GM12892 (cell line): ENCODE data around the gene NKAPD1.
"Not testable (repeated sequence)": the region's sequence is repeated elsewhere in the genome, so short reads cannot be mapped to it uniquely, and the experiment has no call there.

Experiments used
- DNase-seq: peaks from one replicate; pipeline ENCODE4 v3.0.0; 2011; ENCODE audit not compliant: insufficient read length
- FAIRE-seq: peaks from 2 replicates; lab custom pipeline; 2011; peaks lifted over from hg19 to GRCh38; lab: Jason Lieb, UNC
- POLR2A ChIP-seq: IDR thresholded peaks from 2 replicates; pipeline ENCODE4 v1.6.1; 2011; ENCODE audit warnings: low read depth, low read length, control low read depth
- POLR2AphosphoS5 ChIP-seq: IDR thresholded peaks from 2 replicates; pipeline ENCODE4 v1.6.1; 2011; ENCODE audit warnings: low read depth, low read length, control low read depth
- TAF1 ChIP-seq: IDR thresholded peaks from 2 replicates; pipeline ENCODE4 v1.6.1; 2011; ENCODE audit warnings: low read depth, mild to moderate bottlenecking, control low read depth, low read length, borderline replicate concordance

NKAPD1 gene

DNA sequence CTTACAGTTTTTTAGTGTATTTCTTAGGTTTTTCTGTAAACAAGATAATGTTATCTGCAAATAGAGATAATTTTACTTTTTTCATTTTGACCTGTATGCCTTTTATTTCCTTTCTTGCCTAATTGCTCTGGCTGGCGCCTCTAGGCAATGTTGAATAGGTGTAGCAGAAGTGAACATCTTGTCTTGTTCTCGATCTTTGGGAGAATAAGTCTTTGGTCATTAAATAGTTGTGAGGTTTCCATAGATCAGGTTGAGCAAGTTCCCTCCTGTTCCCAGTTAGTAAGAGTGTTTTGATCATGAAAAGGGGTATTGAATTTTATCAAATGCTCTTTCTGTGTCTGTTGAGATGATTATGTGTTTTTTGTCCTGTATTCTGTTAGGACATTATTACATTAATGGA, 24.3 kb upstream of the NKAPD1 start:
- no peak for TF ChIP-seq POLR2AphosphoS5
- TF ChIP-seq POLR2A, result no peak
- no peak for TF ChIP-seq TAF1
- no peak for DNase-seq

GRCh38 chr11:112050721-112051120, 23.4 kb upstream of the NKAPD1 start:
- no peak for TF ChIP-seq POLR2A
- no peak for TF ChIP-seq POLR2AphosphoS5
- no peak for TF ChIP-seq TAF1
- DNase-seq, result no peak
- peak; percentile 89 for FAIRE-seq

More for the DNA sequence above, 24.3 kb upstream of the NKAPD1 start:
- FAIRE-seq, result no peak

DNA sequence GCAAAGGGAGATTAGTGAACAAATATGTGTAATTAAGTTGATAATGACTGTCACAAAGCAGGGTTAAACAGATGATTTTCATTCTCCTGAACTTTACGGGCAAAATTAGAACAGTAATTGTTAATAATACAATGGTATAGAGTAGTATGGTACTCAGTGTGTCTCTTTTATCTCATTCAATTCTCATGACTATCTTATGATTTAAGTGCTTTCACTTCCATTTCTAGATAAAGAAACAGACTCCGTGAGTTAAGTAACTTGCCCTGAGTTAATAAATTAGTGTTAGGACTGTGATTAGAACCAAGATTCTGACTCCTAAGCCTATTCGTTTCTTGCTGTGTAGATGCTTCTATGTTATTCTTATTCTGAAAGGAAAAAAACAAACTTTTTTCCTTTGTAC, 22.3 kb upstream of the NKAPD1 start:
- TF ChIP-seq POLR2A (no peak), TAF1 (no peak), POLR2AphosphoS5 (no peak)
- DNase-seq, result no peak
- peak; percentile 82 for FAIRE-seq

DNA sequence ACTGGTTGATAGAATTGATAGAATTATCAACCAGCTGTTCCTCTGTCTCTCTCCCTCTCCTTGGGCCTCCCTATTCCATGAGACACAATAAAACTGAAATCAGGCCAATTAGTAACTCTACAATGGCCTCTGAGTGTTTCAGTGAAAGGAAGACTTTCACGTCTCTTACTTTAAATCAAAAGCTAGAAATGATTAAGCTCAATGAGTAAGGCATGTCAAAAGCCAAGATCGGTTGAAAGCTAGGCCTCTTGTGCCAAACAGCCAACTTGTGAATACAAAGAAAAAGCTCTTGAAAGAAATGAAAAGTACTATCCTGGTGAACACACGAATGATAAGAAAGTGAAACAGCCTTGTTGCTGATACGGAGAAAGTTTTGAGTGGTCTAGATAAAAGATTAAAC, 16.9 kb upstream of the NKAPD1 start:
- TF ChIP-seq POLR2A (no peak), TAF1 (no peak), POLR2AphosphoS5 (no peak)
- FAIRE-seq, result no peak
- DNase-seq, result no peak

- TF ChIP-seq TAF1, result no peak
- no peak for TF ChIP-seq POLR2A
- no peak for TF ChIP-seq POLR2AphosphoS5
- DNase-seq, result no peak
- FAIRE-seq, result peak; percentile 30
Measured at GRCh38 chr11:112058103-112058502, 16.0 kb upstream of the NKAPD1 start.

DNA sequence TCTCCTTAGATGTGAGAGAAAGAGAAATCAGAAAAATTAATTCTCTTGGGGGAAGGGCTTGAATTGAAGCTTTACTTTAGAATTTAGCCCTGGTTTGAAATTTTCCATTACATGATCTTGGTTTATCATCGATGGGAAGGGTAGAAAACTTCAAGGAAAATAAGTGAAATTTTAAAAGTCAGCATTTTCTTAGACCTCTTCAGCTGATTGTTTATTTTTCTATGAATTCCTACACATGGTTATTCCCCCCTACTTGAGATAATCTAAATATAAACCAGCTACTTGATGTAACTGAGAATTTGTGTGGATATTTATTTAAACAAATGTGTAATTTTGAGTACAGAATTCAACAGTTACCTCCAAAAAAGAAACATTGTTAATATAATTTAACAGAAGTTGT, 11.2 kb upstream of the NKAPD1 start:
- no peak for TF ChIP-seq POLR2AphosphoS5
- DNase-seq, result no peak
- FAIRE-seq, result no peak

DNA sequence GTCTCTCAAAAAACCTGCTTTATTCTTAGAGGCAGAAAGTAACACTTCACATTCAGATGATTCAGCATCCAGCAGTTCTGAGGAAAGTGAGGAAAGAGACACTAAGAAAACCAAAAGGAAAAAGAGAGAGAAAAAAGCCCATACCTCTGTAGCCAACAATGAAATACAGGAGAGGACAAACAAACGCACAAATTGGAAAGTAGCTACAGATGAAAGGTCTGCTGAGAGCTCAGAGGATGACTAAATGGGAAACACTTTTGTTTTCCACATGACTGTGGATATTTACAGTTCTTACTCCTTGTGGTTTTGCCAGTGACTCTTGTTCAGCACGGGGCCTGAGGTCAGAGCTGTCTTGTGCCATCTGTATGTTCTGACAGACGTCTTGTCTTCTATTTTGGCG, 8.6 kb downstream of the NKAPD1 start:
- FAIRE-seq, result no peak
- DNase-seq, result no peak
- TF ChIP-seq TAF1 (no peak), POLR2AphosphoS5 (no peak), POLR2A (no peak)

- FAIRE-seq (no peak), DNase-seq (no peak)
- TF ChIP-seq POLR2A, result no peak
- TF ChIP-seq POLR2AphosphoS5, result no peak
- no peak for TF ChIP-seq TAF1
Measured at GRCh38 chr11:112085822-112086421, 11.8 kb downstream of the NKAPD1 start.

DNA sequence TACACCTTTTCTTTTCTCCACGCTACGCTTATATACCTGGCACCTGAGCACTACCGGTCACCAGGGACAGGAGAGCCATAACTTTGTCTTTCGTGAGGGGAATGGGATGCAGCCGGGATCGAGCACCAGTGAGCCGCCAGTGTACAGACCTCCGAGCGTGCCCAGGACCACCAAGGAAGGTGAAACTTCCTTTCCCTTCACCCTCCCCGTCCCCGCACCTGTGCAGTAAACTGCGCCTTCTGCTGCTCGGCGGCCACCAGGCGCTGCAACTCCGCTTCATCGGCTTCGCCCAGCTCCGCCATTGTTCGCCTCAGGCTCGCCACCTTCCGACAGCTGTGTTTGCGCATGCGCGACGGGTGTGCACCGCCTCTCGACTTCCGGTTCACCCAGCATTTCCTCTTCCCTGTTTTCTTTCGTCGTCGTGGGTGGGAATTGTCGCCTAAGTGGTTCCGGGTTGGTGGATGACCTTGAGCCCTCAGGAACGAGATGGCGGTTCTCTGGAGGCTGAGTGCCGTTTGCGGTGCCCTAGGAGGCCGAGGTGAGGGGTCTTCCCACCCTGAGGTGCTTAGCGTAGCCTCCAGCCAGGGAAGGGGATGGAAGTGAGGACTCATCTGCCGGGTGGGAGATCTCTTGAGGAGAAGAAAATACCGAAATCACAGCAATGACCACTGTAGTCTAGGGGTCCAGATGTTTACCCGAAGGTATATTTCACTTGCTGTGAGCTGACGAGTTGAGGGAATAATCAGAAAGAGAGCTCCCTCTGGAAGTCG, 12.5 kb downstream of the NKAPD1 start, which contains the start of the genes SDHD and TIMM8B:
SDHD (plus strand) TSS at position 452 of the 770 bp plus-strand sequence; CDS start at position 487, 35 bp downstream.
TIMM8B (minus strand) TSS at position 335 of the 770 bp plus-strand sequence; CDS start at position 302, 33 bp downstream.
- DNase-seq (peak; percentile 77), FAIRE-seq (peak; percentile 99)
- TF ChIP-seq POLR2AphosphoS5 (peak; percentile 92), TAF1 (peak; percentile 87), POLR2A (peak; percentile 96)

DNA sequence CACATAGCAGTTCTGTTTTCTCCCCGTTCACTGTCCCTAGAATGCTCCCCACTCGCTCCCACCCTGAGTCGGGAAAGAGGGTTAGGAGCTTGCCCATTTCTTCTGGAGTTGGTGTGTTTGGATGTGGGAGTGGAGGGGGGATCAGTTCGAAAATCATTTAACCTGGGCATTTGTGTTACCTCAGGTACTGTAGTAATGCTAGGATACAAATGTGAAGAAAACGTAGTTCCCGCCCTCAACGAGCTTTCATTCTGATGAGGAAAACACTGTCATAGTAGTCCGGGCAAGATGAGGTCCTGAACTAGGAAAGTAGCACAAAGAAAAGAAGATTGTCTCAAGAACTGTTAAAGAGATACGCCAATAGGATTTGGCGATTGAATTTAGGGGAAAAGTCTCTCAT, 13.1 kb downstream of the NKAPD1 start:
- FAIRE-seq (peak; percentile 14), DNase-seq (no peak)
- TF ChIP-seq POLR2A (no peak), TAF1 (no peak), POLR2AphosphoS5 (no peak)

- FAIRE-seq, DNase-seq: not testable (repeated sequence)
Measured at GRCh38 chr11:112095302-112095701, 21.2 kb downstream of the NKAPD1 start.

- DNase-seq, result no peak
- TF ChIP-seq POLR2AphosphoS5, result no peak
- FAIRE-seq, result no peak
Measured at GRCh38 chr11:112096194-112096593, 22.1 kb downstream of the NKAPD1 start.

- FAIRE-seq, result no peak
Measured at GRCh38 chr11:112097734-112098528, 23.8 kb downstream of the NKAPD1 start.

More at GRCh38 chr11:112097734-112098528, 23.8 kb downstream of the NKAPD1 start:
- DNase-seq, result no peak
- TF ChIP-seq POLR2A (no peak), TAF1 (no peak), POLR2AphosphoS5 (no peak)
